ENCODE results near the gene CD209.

CD209 gene

DNA sequence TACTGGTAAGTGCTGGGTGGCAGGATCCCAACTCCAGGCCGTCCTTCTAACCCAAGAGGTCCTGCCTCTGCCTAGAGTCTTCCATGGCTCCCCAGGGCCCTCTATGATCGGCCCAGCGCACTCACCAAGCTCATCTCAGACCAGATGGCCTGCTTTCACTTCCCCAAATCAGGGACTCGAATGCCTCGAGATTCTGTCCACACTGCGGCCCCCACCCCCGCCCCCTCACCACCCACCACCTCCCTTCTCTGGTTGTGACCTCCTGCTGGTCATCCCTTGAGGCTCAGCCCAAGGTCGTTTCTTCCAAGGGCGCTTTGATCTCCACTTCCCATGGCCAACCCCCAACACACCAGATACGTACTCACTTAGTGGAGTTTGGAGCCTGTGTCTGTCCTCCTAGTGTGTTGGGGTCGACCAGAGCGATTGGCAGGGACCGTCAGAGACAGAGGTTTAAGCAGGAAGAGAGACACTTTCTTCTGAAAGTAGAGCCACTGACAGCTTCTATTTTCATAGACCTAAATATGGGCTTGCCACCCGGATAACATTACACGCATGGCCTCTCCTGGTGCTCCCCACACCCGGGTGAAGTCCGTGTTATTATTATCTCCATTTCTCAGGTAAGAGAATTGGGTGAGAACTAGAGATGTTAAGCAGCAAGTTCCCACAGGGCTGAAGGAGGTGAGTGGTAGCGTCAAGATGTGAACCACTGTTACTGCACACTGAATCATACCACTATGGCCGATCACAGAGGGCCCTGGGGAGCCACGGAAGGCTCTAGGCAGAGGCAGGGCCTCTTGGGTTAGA lies 45.5 kb downstream of the CD209 start, which contains the start of gene FCER2:
Gene FCER2, minus strand, starts transcription at position 478 of the 804 bp plus-strand sequence. CDS start 2,371 bp downstream, outside the sequence.
- DNase-seq: no peak

DNA sequence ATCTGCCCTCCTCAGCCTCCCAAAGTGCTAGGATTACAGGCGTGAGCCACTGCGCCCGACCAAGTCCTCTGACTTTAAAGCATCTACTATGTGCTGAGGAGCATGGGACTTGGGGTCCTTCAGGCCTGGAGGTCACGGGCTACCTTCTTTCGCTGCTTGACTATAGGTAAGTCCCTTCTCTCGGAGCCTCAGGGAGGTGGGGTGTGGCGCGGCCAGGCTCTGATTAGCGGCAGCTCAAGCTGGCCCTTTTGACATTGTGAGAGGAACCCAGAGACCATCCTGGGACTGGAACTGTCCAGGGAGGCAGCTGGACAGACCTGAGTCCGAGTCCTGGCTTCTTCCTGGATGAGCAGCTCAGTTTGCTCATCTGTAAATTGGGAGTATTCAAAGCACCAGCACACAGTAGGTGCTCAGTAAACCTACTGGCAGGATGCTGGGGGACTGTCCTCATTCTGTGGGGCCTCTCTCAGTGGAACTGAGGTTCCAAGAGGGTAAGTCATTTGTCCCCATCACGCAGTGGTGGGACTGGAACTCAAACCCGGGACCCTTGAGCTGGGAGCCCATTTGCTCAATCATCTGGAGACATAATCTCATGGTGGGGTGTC lies 46.2 kb downstream of the CD209 start:
- DNase-seq: no peak

GRCh38 chr19:7699417-7700401 lies 47.6 kb downstream of the CD209 start:
- no peak for DNase-seq

GRCh38 chr19:7699003-7699402 lies 48.3 kb downstream of the CD209 start:
- DNase-seq: no peak

DNA sequence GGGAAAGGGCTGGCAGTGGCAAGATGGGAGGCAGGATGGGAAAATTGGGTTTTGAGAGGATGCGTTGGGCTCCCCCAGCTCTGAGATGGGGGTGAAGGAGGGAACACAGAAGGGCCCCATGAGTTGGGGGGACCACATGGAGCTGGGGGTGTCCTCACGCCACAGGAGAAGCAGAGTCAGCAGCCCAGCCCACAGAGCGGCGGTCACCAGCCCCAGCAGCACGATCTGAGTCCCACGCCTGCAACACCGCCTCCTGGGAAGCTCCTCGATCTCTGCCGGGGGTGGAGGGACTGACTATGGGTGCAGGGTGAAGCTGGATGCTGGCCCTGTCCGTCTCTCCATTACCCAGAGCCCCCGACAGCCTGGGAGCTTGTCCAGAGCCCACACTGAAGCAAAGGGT lies 48.8 kb downstream of the CD209 start:
- DNase-seq: no peak

DNA sequence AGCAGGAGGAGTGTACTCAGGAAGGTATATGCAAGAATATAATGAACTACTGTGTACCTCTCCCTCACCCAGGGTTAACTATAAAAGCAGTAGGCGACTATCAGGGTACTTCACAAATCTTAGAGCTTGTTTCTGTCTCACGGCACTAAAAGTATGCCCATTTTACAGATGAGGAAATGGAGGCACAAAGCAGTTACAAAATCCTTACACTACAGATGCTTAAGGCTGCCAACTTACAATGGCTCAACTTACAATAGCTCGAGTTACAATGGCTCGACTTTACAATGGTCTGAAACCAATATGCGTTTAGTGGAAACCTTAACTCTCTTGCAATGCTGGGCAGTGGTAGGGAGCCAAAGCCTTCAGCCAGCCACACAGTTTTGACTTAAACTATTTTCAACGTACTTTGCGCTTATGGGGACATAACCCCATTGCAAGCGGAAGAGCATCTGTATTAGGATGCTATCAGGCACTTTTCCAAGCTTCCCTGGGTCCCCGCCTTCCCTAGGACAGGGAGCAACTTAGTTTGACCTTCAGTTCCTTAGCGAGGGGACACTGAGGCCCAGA lies 49.5 kb downstream of the CD209 start:
- DNase-seq: no peak

DNA sequence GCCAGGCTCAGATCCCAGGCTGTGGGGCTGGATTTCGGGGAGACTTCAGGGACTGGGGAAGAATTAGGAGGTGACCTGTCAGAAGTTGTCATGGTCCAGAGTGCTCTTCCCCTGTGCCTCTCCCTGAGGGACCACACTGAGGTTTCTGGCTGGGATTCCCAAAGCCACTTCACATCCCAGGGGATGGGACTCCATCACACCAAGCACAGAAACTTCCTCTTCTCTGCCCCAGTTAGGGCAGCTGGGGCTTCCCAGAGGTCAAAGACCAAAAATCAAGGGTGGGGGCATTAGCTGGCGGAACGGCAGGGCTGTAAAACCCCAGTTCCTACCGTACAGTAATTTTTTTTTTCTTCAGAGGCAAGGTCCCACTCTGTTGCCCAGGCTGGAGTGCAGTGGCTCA lies 52.8 kb downstream of the CD209 start:
- no peak for DNase-seq

GRCh38 chr19:7692417-7693088 lies 54.8 kb downstream of the CD209 start:
- no peak for DNase-seq

DNA sequence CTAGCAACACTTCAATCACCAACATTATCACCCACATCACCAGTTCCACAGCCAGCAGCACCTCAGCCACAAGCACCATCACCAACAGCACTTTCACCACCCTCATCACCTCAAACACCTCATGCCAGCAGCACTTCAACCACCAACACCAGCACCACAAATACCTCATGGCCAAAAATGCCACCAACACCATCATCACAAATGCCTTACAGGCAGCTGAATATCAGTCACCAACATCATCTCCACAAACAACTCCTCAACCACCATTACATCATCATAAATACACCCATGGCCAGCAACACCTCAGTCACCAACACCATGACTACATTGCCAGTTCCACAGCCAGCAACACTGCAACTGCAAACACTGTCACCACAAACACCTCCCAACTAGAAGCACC lies 55.8 kb downstream of the CD209 start:
- DNase-seq: no peak

GRCh38 chr19:7690779-7691258 lies 56.5 kb downstream of the CD209 start:
- DNase-seq: no peak
